BJ (cell line): ENCODE results near the gene ALDOC. TPM values are rescaled to one million over a fixed set of nuclear protein-coding genes. Genes with fewer than 3 reads are reported as not detected.

Experiments
- CTCF ChIA-PET: fragments of 350-600 bp; formaldehyde crosslinking; extraction: SDS; loops from one replicate; lab custom pipeline; 2021; ENCODE audit warnings: antibody characterized with exemption, inconsistent platforms; lab: Yijun Ruan, JAX
- POLR2A ChIA-PET: fragments of 300-600 bp; sonication (Branson Sonifier 250); formaldehyde crosslinking; extraction: SDS; loops from one replicate; lab custom pipeline; 2021; ENCODE audit warnings: antibody characterized with exemption; lab: Charles Lee
- DNase-seq: peaks from one replicate; pipeline ENCODE4 v3.0.0-alpha.2; 2011; ENCODE audit warnings: low read depth
- H3K27me3 ChIP-seq: 2 replicates; pipeline ENCODE4 v1.6.0; 2011; ENCODE audit warnings: low read length; ENCODE audit not compliant: control insufficient read depth, insufficient read depth
- H3K36me3 ChIP-seq: 2 replicates; pipeline ENCODE4 v1.5.1; 2011; ENCODE audit warnings: low read length; ENCODE audit not compliant: control insufficient read depth, insufficient read depth
- H3K4me3 ChIP-seq: 2 replicates; pipeline ENCODE4 v1.5.1; 2011; ENCODE audit warnings: low read depth, mild to moderate bottlenecking, control low read depth, low read length
- CTCF ChIP-seq: IDR thresholded peaks from 2 replicates; pipeline ENCODE4 v1.5.1; 2011; ENCODE audit warnings: low read depth, mild to moderate bottlenecking, control low read depth, inconsistent platforms, low read length, moderate library complexity; ENCODE audit not compliant: insufficient read depth
- polyA plus RNA-seq: library from polyadenylated mRNA; depleted of rRNA; stranded (reverse); fragments of >200 nt; gene quantifications from 2 replicates; pipeline ENCODE4 v1.2.3, GENCODE V29; 2011

ALDOC gene
- polyA plus RNA-seq, 1 experiment, result 65.4 TPM

DNA sequence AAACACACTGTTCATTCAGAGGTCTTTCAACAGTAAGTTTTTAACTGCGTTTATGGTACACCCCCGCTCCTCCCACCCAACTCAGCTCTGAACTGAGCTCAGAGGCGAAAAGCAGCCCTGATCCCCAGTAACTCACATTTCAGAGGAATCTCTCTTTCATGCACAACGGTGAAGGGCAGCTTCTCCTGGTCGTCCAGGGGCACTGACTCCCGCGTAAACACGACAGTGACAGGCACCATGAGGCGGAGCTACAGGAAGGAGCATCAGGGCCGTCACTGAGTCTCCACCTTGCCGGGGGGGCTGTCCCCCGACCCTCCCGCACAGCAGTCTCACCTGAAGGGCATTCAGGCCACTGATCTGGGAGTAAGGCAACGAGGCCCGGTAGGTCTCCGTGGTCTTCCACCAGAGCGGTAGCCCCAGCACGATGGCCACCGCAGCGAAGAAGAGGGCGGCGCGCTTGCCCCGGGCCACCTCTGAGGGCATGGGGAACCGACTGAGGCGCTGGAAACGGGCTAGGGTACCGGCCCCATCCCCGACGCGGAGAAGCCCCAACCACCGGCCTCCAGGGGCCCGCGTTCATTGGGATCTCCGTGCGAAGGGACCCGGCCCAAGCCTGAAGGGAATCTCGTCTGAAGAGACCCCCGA, 5.9 kb downstream of the ALDOC start:
- Histone ChIP-seq H3K4me3 (peak overlapping the region; percentile 90), H3K27me3 (no peaks in the 10 kb centered on the region), H3K36me3 (peaks cover 4% of the 10 kb centered on the region)
- CTCF ChIA-PET, result interaction anchor here (0.6 to 2.3 kb wide), 8 partner anchors 23 to 75 kb away, joined by 3 to 10 read pairs (median 4); no protein-coding TSS in a partner anchor
- TF ChIP-seq CTCF, result no peak
- POLR2A ChIA-PET, result no interaction called here
- DNase-seq, result no peak

DNA sequence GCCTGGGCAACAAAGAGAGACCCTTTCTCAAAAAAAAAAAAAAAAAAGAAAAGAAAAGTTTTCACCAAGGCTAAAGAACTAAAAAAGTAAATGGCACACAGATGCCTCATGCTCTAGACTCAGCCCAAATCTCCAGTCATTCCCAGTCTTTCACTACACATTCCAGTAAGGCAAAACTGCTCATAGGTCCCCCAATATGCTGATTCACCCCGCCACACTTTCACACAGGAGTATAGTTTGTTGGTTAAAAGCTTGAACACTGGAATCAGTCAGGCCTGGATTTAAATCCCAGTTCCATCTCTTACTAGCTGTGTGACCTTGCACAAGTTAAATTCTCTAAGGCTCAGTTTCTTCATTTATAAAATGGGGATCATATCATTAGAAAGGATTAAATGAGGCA, 7.2 kb downstream of the ALDOC start:
- ChIA-PET CTCF (interaction anchor here (2.3 kb wide), 1 partner anchor 21 kb away, joined by 10 read pairs; no protein-coding TSS in a partner anchor), POLR2A (no interaction called here)
- Histone ChIP-seq H3K4me3 (no peak overlapping the region), H3K36me3 (peaks cover 2% of the 10 kb centered on the region), H3K27me3 (no peaks in the 10 kb centered on the region)
- DNase-seq, result no peak
- no peak for TF ChIP-seq CTCF

- ChIA-PET POLR2A (no interaction called here), CTCF (no interaction called here)
- Histone ChIP-seq H3K27me3 (no peaks in the 10 kb centered on the region), H3K4me3 (no peak overlapping the region), H3K36me3 (no peaks in the 10 kb centered on the region; the same call in none of the 2 replicates)
- TF ChIP-seq CTCF, result no peak
- no peak for DNase-seq
These were observed 9.1 kb downstream of the ALDOC start for GRCh38 chr17:28567604-28568003.

DNA sequence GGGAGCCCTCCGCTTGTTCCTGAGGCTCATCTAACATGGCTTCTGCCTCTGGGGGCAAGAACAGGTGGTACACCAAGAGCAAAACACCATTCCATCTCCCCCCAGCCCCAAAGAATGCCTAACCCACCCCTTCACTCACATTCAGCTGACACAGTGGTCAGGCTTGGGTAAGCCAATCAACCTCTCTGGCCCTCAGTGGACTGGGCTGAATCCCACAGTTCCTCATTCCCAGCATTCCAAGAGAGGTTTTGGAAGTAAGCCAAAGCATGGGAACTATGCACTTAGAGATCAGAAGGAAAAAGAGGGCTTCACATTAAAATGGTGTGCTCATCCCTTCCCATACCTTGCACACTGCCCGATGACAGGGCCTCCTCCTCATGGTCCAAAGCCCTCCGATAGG, 13.2 kb downstream of the ALDOC start:
- DNase-seq, result peak; percentile 28
- no peak overlapping the region for H3K4me3 ChIP-seq
- H3K36me3 ChIP-seq, result peaks cover 10% of the 10 kb centered on the region
- ChIA-PET CTCF (no interaction called here), POLR2A (no interaction called here)
- H3K27me3 ChIP-seq, result no peaks in the 10 kb centered on the region
- no peak for TF ChIP-seq CTCF

DNA sequence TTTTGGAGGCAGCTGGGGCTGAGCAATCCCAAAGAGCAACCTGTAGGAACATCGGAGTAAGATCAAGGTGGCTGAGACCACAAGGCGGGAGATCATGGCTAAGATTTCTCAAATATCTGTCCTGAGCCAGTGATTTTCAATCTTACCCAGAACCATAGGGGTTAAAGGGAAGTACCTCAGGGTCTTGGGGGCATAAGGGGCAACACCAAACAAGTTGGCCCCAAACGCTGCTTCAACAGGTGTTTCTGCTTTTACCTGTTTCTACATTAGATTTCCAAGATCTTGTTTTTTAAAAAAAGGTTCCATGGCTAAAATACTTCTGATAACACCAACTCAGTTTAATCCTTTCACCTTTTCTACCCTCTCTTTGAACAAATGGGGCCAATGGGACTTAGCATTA, 21.7 kb downstream of the ALDOC start:
- no peak for DNase-seq
- Histone ChIP-seq H3K27me3 (no peaks in the 10 kb centered on the region), H3K36me3 (peaks cover 20% of the 10 kb centered on the region), H3K4me3 (no peak overlapping the region)
- CTCF ChIA-PET, result interaction anchor here (2.5 kb wide), 1 partner anchor 29 kb away, joined by 6 read pairs; no protein-coding TSS in a partner anchor
- no peak for TF ChIP-seq CTCF
- POLR2A ChIA-PET, result no interaction called here
